B cell (primary cell): ENCODE results near the gene TCEANC. TPM values are rescaled to one million over a fixed set of nuclear protein-coding genes. Genes with fewer than 3 reads are reported as not detected.

ENCODE experiments used
- ATAC-seq: fragments of 200-7000 bp; cut with Tn5 transposase; one replicate; pipeline ENCODE4 v1.10.0; 2021; ENCODE audit warnings: low read depth, mild to moderate bottlenecking, moderate number of reproducible peaks, moderate library complexity
- CTCF ChIA-PET: fragments of 350-600 bp; sonication (Branson Sonifier 250); formaldehyde crosslinking; loops from one replicate; lab custom pipeline; 2021; ENCODE audit warnings: antibody characterized with exemption, inconsistent platforms; lab: Charles Lee
- POLR2A ChIA-PET: fragments of 350-600 bp; sonication (Branson Sonifier 250); formaldehyde crosslinking; loops from one replicate; lab custom pipeline; 2021; ENCODE audit warnings: antibody characterized with exemption; lab: Charles Lee
- DNase-seq: peaks from one replicate; pipeline ENCODE4 v3.0.0; 2013
- H2AFZ ChIP-seq: 2 replicates; pipeline ENCODE4 v1.6.1; 2012; ENCODE audit warnings: mild to moderate bottlenecking, low read depth, low read length; ENCODE audit not compliant: insufficient read depth, poor library complexity, severe bottlenecking
- H3K27ac ChIP-seq, 2 donors: 1 replicate in 1 of 2; 2 replicates in 1 of 2; pipeline ENCODE4 v1.5.1; 2012 to 2013; ENCODE audit warnings: low read length in 2 of 2, mild to moderate bottlenecking in 2 of 2, moderate library complexity in 1 of 2
- H3K27me3 ChIP-seq, 4 experiments: fragments of 200-600 bp in 1 of 4; sonication (generic) in 1 of 4; replicated peaks in 1 of 4; 1 replicate in 2 of 4; 2 replicates in 2 of 4; pipeline versions ENCODE4 v1.6.1 to v1.7.0; 2013 to 2016; ENCODE audit warnings: low read length in 3 of 4, mild to moderate bottlenecking in 2 of 4, mixed read lengths in 1 of 4, moderate library complexity in 1 of 4; ENCODE audit not compliant: insufficient read depth in 4 of 4, control insufficient read depth in 3 of 4; ENCODE audit errors: control extremely low read depth in 1 of 4
- H3K36me3 ChIP-seq, 2 experiments: replicated peaks in 1 of 2; 1 replicate in 1 of 2; 2 replicates in 1 of 2; pipeline versions ENCODE4 v1.6.1 to v1.7.1; 2013; ENCODE audit warnings: low read length in 1 of 2; ENCODE audit not compliant: insufficient read depth in 2 of 2, control insufficient read depth in 1 of 2; ENCODE audit errors: control extremely low read depth in 1 of 2, extremely low read depth in 1 of 2
- H3K4me1 ChIP-seq, 2 donors: fragments of 200-600 bp in 1 of 2; sonication (generic) in 1 of 2; 1 replicate in 1 of 2; 2 replicates in 1 of 2; pipeline versions ENCODE4 v1.5.1 to v1.6.1; 2013 to 2017; ENCODE audit warnings: low read length in 2 of 2; ENCODE audit not compliant: control insufficient read depth in 2 of 2, insufficient read depth in 2 of 2
- H3K4me2 ChIP-seq: replicated peaks from 2 replicates; pipeline ENCODE3; 2012; ENCODE audit warnings: mild to moderate bottlenecking, low read depth, low read length; ENCODE audit not compliant: poor library complexity, severe bottlenecking
- H3K4me3 ChIP-seq, 5 experiments: fragments of 200-600 bp in 1 of 5; sonication (generic) in 1 of 5; 1 replicate in 3 of 5; 2 replicates in 2 of 5; pipeline versions ENCODE4 v1.5.1 to v1.7.0; 2011 to 2016; ENCODE audit warnings: low read length in 4 of 5, mild to moderate bottlenecking in 4 of 5, low read depth in 2 of 5, control low read depth in 1 of 5, moderate library complexity in 1 of 5; ENCODE audit not compliant: insufficient read depth in 1 of 5; ENCODE audit errors: control extremely low read depth in 1 of 5, extremely low read depth in 1 of 5
- H3K79me2 ChIP-seq: fragments of 200-600 bp; sonication (generic); one replicate; pipeline ENCODE4 v1.6.0; 2016; ENCODE audit warnings: low read length; ENCODE audit not compliant: control insufficient read depth, insufficient read depth
- H3K9ac ChIP-seq: fragments of 200-600 bp; sonication (generic); 2 replicates; pipeline ENCODE4 v1.6.1; 2017; ENCODE audit warnings: mild to moderate bottlenecking, low read length, moderate library complexity
- H3K9me3 ChIP-seq, 3 donors: one replicate each; pipeline versions ENCODE4 v1.6.1 to v1.7.1; 2013; ENCODE audit warnings: low read length in 2 of 3; ENCODE audit not compliant: control insufficient read depth in 2 of 3, insufficient read depth in 1 of 3; ENCODE audit errors: control extremely low read depth in 1 of 3
- H4K20me1 ChIP-seq: 2 replicates; pipeline ENCODE4 v1.6.0; 2012; ENCODE audit warnings: mild to moderate bottlenecking, low read length; ENCODE audit not compliant: insufficient read depth, control insufficient read depth, poor library complexity, severe bottlenecking
- H3K27ac Mint-ChIP-seq: one replicate; pipeline ENCODE4 v1.8.0; 2021; ENCODE audit warnings: mixed read lengths
- H3K27me3 Mint-ChIP-seq: one replicate; pipeline ENCODE4 v1.8.0; 2021; ENCODE audit warnings: mixed read lengths
- H3K4me1 Mint-ChIP-seq: one replicate; pipeline ENCODE4 v1.8.0; 2021; ENCODE audit warnings: mixed read lengths
- H3K4me3 Mint-ChIP-seq: one replicate; pipeline ENCODE4 v1.8.0; 2021; ENCODE audit warnings: mixed read lengths
- H3K9me3 Mint-ChIP-seq: one replicate; pipeline ENCODE4 v1.8.0; 2022; ENCODE audit warnings: mixed read lengths; ENCODE audit not compliant: insufficient read depth
- EZH2 ChIP-seq: IDR thresholded peaks from 2 replicates; pipeline ENCODE4 v1.6.1; 2012; ENCODE audit warnings: borderline replicate concordance, low read depth, mild to moderate bottlenecking, moderate library complexity, low read length; ENCODE audit not compliant: insufficient read depth, poor library complexity, severe bottlenecking
- WGBS: methylation state at CpG from one replicate; pipeline ENCODE4 v1.1.5; 2013; ENCODE audit warnings: missing lambda C conversion rate; ENCODE audit not compliant: insufficient coverage; 5-methylcytosine and 5-hydroxymethylcytosine counted together
- intact Hi-C: fragments of 100-400 bp; cut with micrococcal nuclease; formaldehyde crosslinking; loops from one replicate; pipeline ENCODE4 v1.10.0; 2022
- polyA plus RNA-seq: library from polyadenylated mRNA; depleted of rRNA; stranded (reverse); fragments of >200 nt; gene quantifications from 2 replicates; pipeline ENCODE4 v1.2.3, GENCODE V29; 2012
- total RNA-seq, 2 donors: library from RNA; stranded (reverse); fragments of 120-200 nt in 1 of 2; gene quantifications; 1 replicate in 1 of 2; 2 replicates in 1 of 2; pipeline versions ENCODE4 v1.2.3 to v1.2.4, GENCODE V29; 2013 to 2022
- TF ChIP-seq, protein P1 (sequence below): fragments of 200-600 bp; IDR thresholded peaks from one replicate; pipeline ENCODE4 v1.8.0; 2022; ENCODE audit warnings: antibody characterized with exemption, mild to moderate bottlenecking

The TCEANC gene
- total and polyA plus RNA-seq, 2 donors (not counting 1 experiment from before 2014, with no cell fraction given) = 5.5 to 10.0 TPM

DNA sequence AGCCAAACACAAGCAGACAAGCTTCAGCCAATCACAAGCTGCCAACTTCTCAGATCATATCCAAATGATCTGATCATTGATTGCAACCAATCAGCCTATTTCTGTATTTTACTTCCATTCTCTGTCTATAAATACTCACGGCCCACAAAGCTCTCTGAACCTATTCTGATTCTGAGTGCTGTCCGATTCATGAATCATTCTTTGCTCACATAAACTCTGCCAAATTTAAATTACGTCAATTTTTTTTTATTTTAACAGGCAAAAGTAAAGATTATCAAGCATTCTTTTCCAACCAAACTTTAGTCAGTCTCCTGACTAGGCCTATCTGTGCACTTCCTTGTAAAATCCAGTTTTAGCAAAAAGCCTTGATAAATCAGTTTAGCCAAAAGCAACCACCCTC is 1.8 kb upstream of the TCEANC start:
- H3K9ac ChIP-seq = no peak overlapping the region
- H4K20me1 ChIP-seq = no peaks in the 10 kb centered on the region
- H3K36me3 ChIP-seq = peaks cover 0 to 7% of the 10 kb centered on the region in 2 experiments
- H3K4me2 ChIP-seq = no peak overlapping the region
- TF ChIP-seq EZH2 = no peak
- TF ChIP-seq, protein P1, sequence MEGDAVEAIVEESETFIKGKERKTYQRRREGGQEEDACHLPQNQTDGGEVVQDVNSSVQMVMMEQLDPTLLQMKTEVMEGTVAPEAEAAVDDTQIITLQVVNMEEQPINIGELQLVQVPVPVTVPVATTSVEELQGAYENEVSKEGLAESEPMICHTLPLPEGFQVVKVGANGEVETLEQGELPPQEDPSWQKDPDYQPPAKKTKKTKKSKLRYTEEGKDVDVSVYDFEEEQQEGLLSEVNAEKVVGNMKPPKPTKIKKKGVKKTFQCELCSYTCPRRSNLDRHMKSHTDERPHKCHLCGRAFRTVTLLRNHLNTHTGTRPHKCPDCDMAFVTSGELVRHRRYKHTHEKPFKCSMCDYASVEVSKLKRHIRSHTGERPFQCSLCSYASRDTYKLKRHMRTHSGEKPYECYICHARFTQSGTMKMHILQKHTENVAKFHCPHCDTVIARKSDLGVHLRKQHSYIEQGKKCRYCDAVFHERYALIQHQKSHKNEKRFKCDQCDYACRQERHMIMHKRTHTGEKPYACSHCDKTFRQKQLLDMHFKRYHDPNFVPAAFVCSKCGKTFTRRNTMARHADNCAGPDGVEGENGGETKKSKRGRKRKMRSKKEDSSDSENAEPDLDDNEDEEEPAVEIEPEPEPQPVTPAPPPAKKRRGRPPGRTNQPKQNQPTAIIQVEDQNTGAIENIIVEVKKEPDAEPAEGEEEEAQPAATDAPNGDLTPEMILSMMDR = no peak
- ATAC-seq (no peak), DNase-seq (no peak)
- ChIA-PET CTCF (interaction anchor here (0.6 to 1.4 kb wide), 2 partner anchors 65 to 144 kb away, joined by 3 to 4 read pairs; no protein-coding TSS in a partner anchor), POLR2A (no interaction called here)
- H3K9me3 ChIP-seq = no peaks in the 10 kb centered on the region
- H3K27me3 ChIP-seq = peaks cover 0 to 9% (median 0%) of the 10 kb centered on the region in 4 experiments
- H3K4me3 ChIP-seq = no peak overlapping the region
- no peak overlapping the region for H2AFZ ChIP-seq
- Mint-ChIP-seq H3K27me3 (no peaks in the 10 kb centered on the region), H3K9me3 (no peaks in the 10 kb centered on the region), H3K4me1 (peaks cover 11% of the 10 kb centered on the region), H3K27ac (peak overlapping the region; percentile 46), H3K4me3 (no peak overlapping the region)
- 100% methylated on average over 1 of the region's 3 CpGs for WGBS
- peaks cover 12 to 15% of the 10 kb centered on the region in 2 donors for H3K4me1 ChIP-seq
- intact Hi-C loops = loop anchor here (5.0 kb wide), 1 partner anchor 144 kb away; no protein-coding TSS in a partner anchor
- H3K79me2 ChIP-seq = peaks cover 17% of the 10 kb centered on the region
- no peak overlapping the region for H3K27ac ChIP-seq

DNA sequence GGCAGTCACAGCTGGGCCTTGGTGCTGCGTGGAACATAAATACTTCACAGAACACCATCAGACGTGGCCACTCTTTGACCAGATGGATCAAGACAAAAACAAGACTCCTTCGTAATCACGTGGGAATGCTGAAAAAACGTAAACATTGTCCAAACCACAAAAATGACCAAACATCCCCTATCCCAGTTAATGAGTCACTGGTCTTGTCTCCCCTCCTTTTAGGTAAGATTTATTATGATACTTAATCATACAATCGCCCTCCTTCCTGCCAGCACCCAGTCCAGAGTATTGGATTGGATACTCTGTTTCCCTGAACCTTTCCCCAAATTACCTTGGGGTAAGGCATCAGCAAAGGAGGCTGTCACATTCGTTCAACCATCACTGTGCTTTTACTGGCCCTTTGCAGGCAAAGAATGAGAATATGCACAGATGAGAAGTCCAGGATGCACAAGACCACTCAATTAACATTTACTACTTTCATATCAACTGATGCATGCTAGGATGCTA is 601 bp upstream of the TCEANC start:
- POLR2A ChIA-PET = interaction anchor here (1.4 kb wide), 1 partner anchor 378 kb away, joined by 3 read pairs; the partner anchor contains the start of gene GEMIN8
- Histone ChIP-seq H3K4me3 (peak overlapping the region; percentile 8 to 92 (median 78)), H3K27me3 (no peaks in the 10 kb centered on the region), H3K4me2 (peak overlapping the region; percentile 77), H3K27ac (peak overlapping the region; percentile 68 to 96), H3K4me1 (peaks cover 12 to 15% of the 10 kb centered on the region in 2 donors), H3K79me2 (peaks cover 19% of the 10 kb centered on the region), H3K9me3 (no peaks in the 10 kb centered on the region), H3K9ac (peak overlapping the region; percentile 82), H4K20me1 (no peaks in the 10 kb centered on the region), H3K36me3 (peaks cover 0 to 11% of the 10 kb centered on the region in 2 experiments), H2AFZ (peak overlapping the region; percentile 83)
- DNase-seq (no peak), ATAC-seq (no peak)
- TF ChIP-seq EZH2 = no peak
- TF ChIP-seq, protein P1 = no peak
- Mint-ChIP-seq H3K27ac (peak overlapping the region; percentile 96), H3K27me3 (no peaks in the 10 kb centered on the region), H3K9me3 (no peaks in the 10 kb centered on the region), H3K4me3 (peak overlapping the region; percentile 94), H3K4me1 (peaks cover 11% of the 10 kb centered on the region)
- CTCF ChIA-PET = interaction anchor here (1.4 to 1.6 kb wide), 2 partner anchors 379 to 881 kb away, joined by 3 to 4 read pairs; no protein-coding TSS in a partner anchor
- 38% methylated on average over 3 of the region's 7 CpGs for WGBS
- intact Hi-C loops = loop anchor here (2.0 to 5.0 kb wide), 2 partner anchors 90 to 145 kb away; no protein-coding TSS in a partner anchor
